ENCODE measurements around the gene TCTA. TPM values are rescaled to one million over a fixed set of nuclear protein-coding genes. Genes with fewer than 3 reads are reported as not detected.

Gene TCTA, protein sequence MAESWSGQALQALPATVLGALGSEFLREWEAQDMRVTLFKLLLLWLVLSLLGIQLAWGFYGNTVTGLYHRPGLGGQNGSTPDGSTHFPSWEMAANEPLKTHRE
- 15.5 and 18.5 TPM in 2 replicates for total RNA-seq

DNA sequence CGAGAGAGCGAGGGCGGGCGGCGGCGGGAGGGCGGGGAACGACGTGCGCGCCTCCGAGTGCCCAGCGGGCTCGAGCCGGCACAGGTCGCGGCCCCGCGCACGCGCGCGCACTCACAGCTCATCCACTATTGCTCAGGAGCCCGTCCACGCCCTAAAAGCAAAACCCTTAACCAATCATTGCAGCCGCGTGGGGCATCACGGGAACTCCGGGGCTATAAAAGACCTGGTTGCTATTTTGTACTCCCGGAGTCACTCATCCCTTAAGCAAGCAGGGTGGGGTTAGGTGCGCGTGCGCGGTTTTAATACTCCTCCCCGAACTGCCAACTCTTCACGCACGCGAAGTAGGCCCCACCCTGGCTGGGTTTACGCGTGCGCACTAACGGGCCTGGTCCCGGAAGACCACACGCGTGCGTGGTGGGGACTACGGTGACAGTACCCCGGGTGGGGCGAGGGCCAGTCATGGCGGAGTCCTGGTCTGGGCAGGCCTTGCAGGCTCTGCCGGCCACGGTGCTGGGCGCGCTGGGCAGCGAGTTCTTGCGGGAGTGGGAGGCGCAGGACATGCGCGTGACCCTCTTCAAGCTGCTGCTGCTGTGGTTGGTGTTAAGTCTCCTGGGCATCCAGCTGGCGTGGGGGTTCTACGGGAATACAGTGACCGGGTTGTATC, at the start of gene TCTA, which contains the start of gene RHOA:
Gene TCTA (plus strand): TSS at position 456 of the 664 bp plus-strand sequence. CDS start 4 bp downstream, at position 460.
Gene RHOA (minus strand): TSS at position 9 of the 664 bp plus-strand sequence. CDS start 36,387 bp downstream, outside the sequence.

DNA sequence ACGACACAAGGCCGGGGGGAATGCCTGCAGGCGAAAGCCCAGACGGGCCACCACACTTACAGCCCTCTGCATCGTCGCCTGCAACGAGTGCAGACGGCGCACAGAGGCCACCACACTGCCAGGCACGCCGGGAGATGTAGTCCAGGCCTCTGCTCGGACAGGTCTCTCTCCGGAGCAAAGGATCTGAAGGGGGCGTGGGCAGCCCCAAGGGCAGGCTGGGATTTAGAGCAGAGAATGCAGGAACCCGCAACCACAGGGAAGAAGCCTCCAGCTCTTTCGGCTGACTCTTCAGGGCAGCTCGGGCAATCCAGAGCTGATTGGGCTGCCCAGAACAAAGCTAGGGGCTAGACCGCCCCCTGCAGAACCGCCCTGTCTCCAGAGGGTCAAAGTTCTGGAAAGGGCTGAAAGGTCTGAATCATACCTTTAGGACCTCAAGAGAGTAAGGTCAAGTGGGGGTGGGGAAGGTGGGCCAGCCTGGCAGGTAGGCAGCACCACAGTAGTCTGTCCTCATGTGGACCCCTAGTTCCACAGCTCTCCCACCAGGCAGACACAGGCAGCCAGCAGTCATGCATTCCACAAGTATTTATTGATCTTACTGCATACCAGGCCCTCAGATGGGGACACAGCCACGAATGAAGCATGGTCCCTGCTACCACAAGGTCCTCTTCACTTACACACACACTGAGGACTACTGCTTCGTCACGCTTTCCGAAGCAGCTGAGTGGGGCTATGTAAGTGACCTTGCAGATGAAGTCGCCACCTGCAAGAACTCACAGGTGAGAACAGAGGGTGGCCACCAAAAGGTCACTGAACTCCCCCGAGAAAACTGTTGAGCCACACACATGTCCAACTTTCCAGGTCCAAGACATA, 10.4 kb downstream of the TCTA start, which contains the start of gene AMT:
Gene AMT (minus strand): TSS at position 95 of the 870 bp plus-strand sequence. CDS start 23 bp downstream, at position 72.

Other genes with a start within 250 kb of the TCTA start
- 30.0 and 33.8 TPM in 2 replicates for gene CCDC71, start 246.1 kb upstream of the TCTA start, total RNA-seq
- gene KLHDC8B, start 240.8 kb upstream of the TCTA start, total RNA-seq = 26.2 and 93.8 TPM in 2 replicates
- 1.3 and 4.7 TPM in 2 replicates for gene C3orf62, start 135.2 kb upstream of the TCTA start, total RNA-seq
- 16.1 and 22.0 TPM in 2 replicates for gene USP4, start 72.4 kb upstream of the TCTA start, total RNA-seq
- 85.2 and 99.2 TPM in 2 replicates for gene GPX1, start 54.1 kb upstream of the TCTA start, total RNA-seq
- gene RHOA, start 447 bp upstream of the TCTA start, total RNA-seq = 499 and 708 TPM in 2 replicates
- gene AMT, start 10.1 kb downstream of the TCTA start, total RNA-seq = 2.2 and 5.1 TPM in 2 replicates
- 3.9 and 5.3 TPM in 2 replicates for gene NICN1, start 16.9 kb downstream of the TCTA start, total RNA-seq
- gene DAG1, start 57.8 kb downstream of the TCTA start, total RNA-seq = 67.1 and 132 TPM in 2 replicates
- under 0.01 and 0.11 TPM in 2 replicates for gene BSN, start 142.1 kb downstream of the TCTA start, total RNA-seq